HEK293 (cell line): ENCODE measurements around the gene ACR.

Experiments
- CTCF ChIP-seq: fragments of 450-650 bp; formaldehyde crosslinking; IDR thresholded peaks from 2 replicates; pipeline ENCODE4 v1.5.1; 2016; ENCODE audit warnings: missing biosample characterization, missing genetic modification characterization
- KLF1 ChIP-seq: fragments of 450-650 bp; formaldehyde crosslinking; IDR thresholded peaks from 2 replicates; pipeline ENCODE4 v1.5.1; 2016; ENCODE audit warnings: missing biosample characterization, missing genetic modification characterization
- MZF1 ChIP-seq: fragments of 450-650 bp; formaldehyde crosslinking; IDR thresholded peaks from 2 replicates; pipeline ENCODE4 v1.5.1; 2017; ENCODE audit warnings: missing biosample characterization, missing genetic modification characterization, borderline replicate concordance
- PRDM2 ChIP-seq: fragments of 450-650 bp; formaldehyde crosslinking; IDR thresholded peaks from 2 replicates; pipeline ENCODE4 v1.5.1; 2016; ENCODE audit warnings: missing biosample characterization, missing genetic modification characterization, borderline replicate concordance
- REST ChIP-seq: fragments of 450-650 bp; formaldehyde crosslinking; IDR thresholded peaks from 2 replicates; pipeline ENCODE4 v1.5.1; 2016; ENCODE audit warnings: missing biosample characterization, missing genetic modification characterization
- SP7 ChIP-seq: fragments of 450-650 bp; formaldehyde crosslinking; IDR thresholded peaks from 2 replicates; pipeline ENCODE4 v1.5.1; 2016; ENCODE audit warnings: missing biosample characterization, missing genetic modification characterization
- TCF7L2 ChIP-seq: IDR thresholded peaks from 2 replicates; pipeline ENCODE4 v1.6.1; 2011; ENCODE audit warnings: low read depth, mild to moderate bottlenecking, inconsistent platforms, low read length, moderate library complexity, borderline replicate concordance
- TRIM28 ChIP-seq: IDR thresholded peaks from 2 replicates; pipeline ENCODE4 v1.6.1; 2011; ENCODE audit warnings: low read length, control low read depth, borderline replicate concordance
- ZBTB26 ChIP-seq: fragments of 450-650 bp; formaldehyde crosslinking; optimal IDR thresholded peaks from 2 replicates; pipeline ENCODE3; 2016; ENCODE audit warnings: missing biosample characterization, mild to moderate bottlenecking, missing genetic modification characterization
- ZNF112 ChIP-seq: fragments of 450-650 bp; formaldehyde crosslinking; IDR thresholded peaks from 2 replicates; pipeline ENCODE4 v1.5.0; 2017; ENCODE audit warnings: missing biosample characterization, missing genetic modification characterization
- ZNF146 ChIP-seq: fragments of 450-650 bp; formaldehyde crosslinking; IDR thresholded peaks from 2 replicates; pipeline ENCODE4 v1.5.1; 2016; ENCODE audit warnings: missing biosample characterization, missing genetic modification characterization
- ZNF398 ChIP-seq: fragments of 450-650 bp; formaldehyde crosslinking; IDR thresholded peaks from 2 replicates; pipeline ENCODE4 v1.5.1; 2017; ENCODE audit warnings: missing biosample characterization, missing genetic modification characterization
- ZNF549 ChIP-seq: fragments of 450-650 bp; IDR thresholded peaks from 2 replicates; pipeline ENCODE4 v1.5.1; 2018; ENCODE audit warnings: missing biosample characterization, missing genetic modification characterization, mild to moderate bottlenecking, inconsistent platforms, moderate library complexity
- ZNF830 ChIP-seq: fragments of 450-650 bp; IDR thresholded peaks from 2 replicates; pipeline ENCODE4 v1.5.0; 2018; ENCODE audit warnings: missing biosample characterization, missing genetic modification characterization, low read depth, mild to moderate bottlenecking, moderate library complexity

GRCh38 chr22:50715776-50716175 is 22.2 kb upstream of the ACR start:
- TF ChIP-seq MZF1 (tag by site-specific recombination) (no peak), TCF7L2 (no peak), ZNF549 (tag by site-specific recombination) (no peak), ZNF146 (no peak), CTCF (no peak), SP7 (tag by site-specific recombination) (no peak), TRIM28 (no peak), ZNF398 (tag by site-specific recombination) (no peak), ZNF830 (tag by site-specific recombination) (no peak), ZNF112 (no peak), REST (no peak), KLF1 (no peak), ZBTB26 (no peak), PRDM2 (no peak)
